Breast epithelium (tissue), 4 donors: ENCODE measurements around the gene SFXN5. TPM values are rescaled to one million over a fixed set of nuclear protein-coding genes. Genes with fewer than 3 reads are reported as not detected.

ENCODE experiments used
- DNase-seq, 2 donors: peaks; one replicate each; pipeline ENCODE4 v3.0.0-alpha.2; 2019; ENCODE audit warnings: low spot score in 2 of 2
- H3K27ac ChIP-seq, 2 donors: fragments of 200-600 bp; sonication (generic) in 1 of 2; one replicate each; pipeline ENCODE4 v1.5.1; 2016 to 2019; ENCODE audit warnings: mild to moderate bottlenecking in 1 of 2
- H3K27me3 ChIP-seq, 2 donors: fragments of 200-600 bp; sonication (generic) in 1 of 2; one replicate each; pipeline versions ENCODE4 v1.5.1 to v1.6.0; 2017 to 2019; ENCODE audit warnings: control low read depth in 1 of 2, mild to moderate bottlenecking in 1 of 2
- H3K36me3 ChIP-seq: fragments of 200-600 bp; one replicate; pipeline ENCODE4 v1.5.1; 2019
- H3K4me1 ChIP-seq, 2 donors: fragments of 200-600 bp; sonication (generic); one replicate each; pipeline ENCODE4 v1.5.1; 2016 to 2019; ENCODE audit warnings: control low read depth in 1 of 2
- H3K4me3 ChIP-seq, 3 donors: fragments of 200-600 bp; sonication (generic); 1 replicate in 2 of 3; 2 replicates in 1 of 3; pipeline ENCODE4 v1.5.1; 2016 to 2019; ENCODE audit warnings: mild to moderate bottlenecking in 3 of 3, moderate library complexity in 2 of 3
- H3K9me3 ChIP-seq, 2 donors: fragments of 200-600 bp; sonication (generic) in 1 of 2; one replicate each; pipeline ENCODE4 v1.5.1; 2016 to 2019; ENCODE audit warnings: control low read depth in 1 of 2
- CTCF ChIP-seq, 3 donors: fragments of 450-650 bp; IDR thresholded peaks; one replicate each; pipeline ENCODE4 v1.5.1; 2016 to 2017; ENCODE audit warnings: antibody characterized with exemption in 3 of 3, mild to moderate bottlenecking in 3 of 3, moderate library complexity in 3 of 3
- POLR2A ChIP-seq: fragments of 450-650 bp; IDR thresholded peaks from one replicate; pipeline ENCODE4 v1.6.1; 2016; ENCODE audit warnings: antibody characterized with exemption, mild to moderate bottlenecking, moderate library complexity
- POLR2AphosphoS5 ChIP-seq, 3 donors: sonication (generic); formaldehyde crosslinking; IDR thresholded peaks; one replicate each; pipeline ENCODE4 v1.6.1; 2017; ENCODE audit warnings: antibody characterized with exemption in 3 of 3
- intact Hi-C: fragments of 100-400 bp; cut with DNase I; formaldehyde crosslinking; loops from one replicate; pipeline ENCODE4 v1.15.1; 2023; ENCODE audit warnings: low total_unique reads
- total RNA-seq, 3 donors: library from RNA; depleted of rRNA; stranded (reverse); fragments of >200 nt; gene quantifications; one replicate each; pipeline ENCODE4 v1.1.0, GENCODE V29; 2016

Gene SFXN5
- total RNA-seq, 3 donors from 2014 or later: 6.7 to 19.6 (median 12.8) TPM

DNA sequence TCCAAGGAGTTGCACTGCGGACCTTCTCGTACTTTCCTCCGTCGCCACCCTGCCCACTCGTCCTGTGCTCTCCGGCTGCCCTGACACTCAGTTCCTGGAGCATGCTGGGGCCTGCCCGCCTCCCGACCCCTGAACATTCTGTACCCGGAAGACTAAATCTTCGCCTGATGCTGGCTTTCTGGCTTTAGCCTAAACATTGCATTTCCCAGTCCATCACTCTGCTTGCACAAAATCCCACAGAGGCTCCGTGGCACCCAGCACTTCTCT, 550 bp upstream of the SFXN5 start:
- H3K36me3 ChIP-seq: no peaks in the 10 kb centered on the region
- DNase-seq: peak in 1 of 2 donors; percentile 41
- H3K9me3 ChIP-seq: no peaks in the 10 kb centered on the region
- no peaks in the 10 kb centered on the region for H3K27me3 ChIP-seq
- no peak for TF ChIP-seq POLR2AphosphoS5 (IDR thresholded peaks at IDR 0.05)
- no peak for TF ChIP-seq POLR2A
- H3K4me1 ChIP-seq: peaks cover 0 to 9% of the 10 kb centered on the region in 2 donors
- peak overlapping the region; percentile 86 to 90 for H3K27ac ChIP-seq
- H3K4me3 ChIP-seq: peak overlapping the region; percentile 89 to 93 (median 92)
- intact Hi-C loops: no loop called here

DNA sequence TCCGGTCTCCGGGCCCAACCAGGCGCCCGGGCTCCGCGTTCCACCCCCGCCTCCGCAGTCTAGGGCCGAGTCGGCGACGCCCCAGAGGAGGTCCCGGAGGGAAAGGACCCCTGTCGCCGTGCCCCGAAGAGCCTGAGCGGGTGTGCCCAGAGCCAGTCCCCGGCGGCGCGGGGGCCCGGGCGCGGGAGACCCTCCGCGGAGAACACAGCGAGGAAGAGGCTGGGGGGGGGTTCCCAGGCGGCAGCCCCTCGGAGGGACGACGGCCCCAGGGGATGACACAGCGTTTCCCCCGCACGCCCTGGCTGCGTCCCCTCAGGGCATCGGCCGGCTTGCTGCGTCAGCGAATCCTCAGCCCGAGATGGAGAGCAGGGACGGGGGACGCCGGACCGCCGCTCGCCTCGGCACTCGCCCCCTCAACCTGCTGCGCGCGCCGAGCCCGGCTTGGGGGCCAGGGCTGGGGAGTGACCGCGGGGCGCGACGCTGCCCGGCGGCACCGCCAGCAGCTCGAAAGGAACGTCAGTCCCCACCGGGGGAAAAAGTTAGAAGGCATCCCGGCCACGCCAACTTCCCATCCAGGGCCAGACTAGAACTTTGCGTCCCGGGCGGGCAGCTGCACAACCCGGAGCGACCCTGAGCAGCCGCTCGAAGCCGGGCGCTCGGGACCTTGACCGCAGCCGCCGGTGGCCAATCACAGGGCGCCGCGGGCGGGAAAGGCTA, 711 bp downstream of the SFXN5 start:
- peak overlapping the region; percentile 89 to 93 (median 92) for H3K4me3 ChIP-seq
- no peaks in the 10 kb centered on the region for H3K36me3 ChIP-seq
- TF ChIP-seq POLR2AphosphoS5 (IDR thresholded peaks at IDR 0.05) (no peak), CTCF (IDR thresholded peaks at IDR 0.05) (no peak), POLR2A (no peak)
- peaks cover 0 to 9% of the 10 kb centered on the region in 2 donors for H3K4me1 ChIP-seq
- intact Hi-C loops: no loop called here
- peak overlapping the region; percentile 86 to 90 for H3K27ac ChIP-seq
- DNase-seq: no peak
- no peaks in the 10 kb centered on the region for H3K9me3 ChIP-seq
- H3K27me3 ChIP-seq: no peaks in the 10 kb centered on the region

DNA sequence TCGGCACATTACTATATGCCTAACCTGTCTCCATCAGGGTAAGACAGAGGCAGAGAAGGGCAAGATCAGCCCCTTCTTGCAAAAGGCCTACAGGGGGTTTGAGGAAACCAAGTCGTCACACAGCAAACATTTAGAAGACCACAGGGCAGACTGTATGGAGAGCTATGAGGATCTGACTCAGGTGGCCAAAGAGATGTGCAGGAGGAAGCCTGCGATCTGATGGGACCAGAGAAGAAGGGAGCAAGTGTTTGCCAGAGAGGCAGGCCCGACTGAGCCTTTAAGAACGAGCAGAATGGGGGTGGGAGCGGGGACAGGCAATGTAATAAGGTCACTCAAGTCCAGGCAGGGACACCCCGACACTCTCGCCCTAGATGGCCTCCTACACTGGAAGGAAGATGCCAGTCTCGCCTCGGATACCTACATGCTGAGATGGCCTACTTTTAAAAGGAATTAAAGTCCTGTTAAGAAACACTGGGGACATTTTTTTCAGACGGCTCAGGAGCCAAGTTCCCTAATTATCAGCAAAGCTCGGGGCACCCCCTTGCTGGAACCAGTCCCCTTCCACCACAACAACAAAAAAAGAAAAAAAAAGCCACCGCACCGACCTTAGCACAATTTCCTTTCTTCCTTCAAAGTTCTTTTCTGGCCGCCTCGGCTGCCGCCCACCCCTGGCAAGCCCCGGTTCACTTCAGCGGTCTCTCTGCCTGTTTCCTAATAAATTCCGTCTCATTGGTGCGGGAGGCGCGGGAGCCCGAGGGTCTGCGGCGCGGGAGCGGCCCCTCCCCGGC, 1.5 kb downstream of the SFXN5 start:
- Histone ChIP-seq H3K4me3 (peak overlapping the region; percentile 89 to 93 (median 92)), H3K27ac (peak overlapping the region; percentile 86 to 90), H3K27me3 (no peaks in the 10 kb centered on the region), H3K4me1 (peaks cover 0 to 9% of the 10 kb centered on the region in 2 donors), H3K36me3 (no peaks in the 10 kb centered on the region), H3K9me3 (no peaks in the 10 kb centered on the region)
- TF ChIP-seq POLR2A: no peak
- no peak for TF ChIP-seq CTCF (IDR thresholded peaks at IDR 0.05)
- no peak for TF ChIP-seq POLR2AphosphoS5 (IDR thresholded peaks at IDR 0.05)
- intact Hi-C loops: no loop called here
- no peak for DNase-seq

GRCh38 chr2:73069041-73069854, 2.3 kb downstream of the SFXN5 start:
- no peaks in the 10 kb centered on the region for H3K36me3 ChIP-seq
- intact Hi-C loops: no loop called here
- peaks cover 0 to 9% of the 10 kb centered on the region in 2 donors for H3K4me1 ChIP-seq
- no peak for TF ChIP-seq CTCF (IDR thresholded peaks at IDR 0.05)
- no peak for TF ChIP-seq POLR2A
- H3K4me3 ChIP-seq: peak overlapping the region in 2 of 3 donors; percentile 89 to 92
- H3K9me3 ChIP-seq: no peaks in the 10 kb centered on the region
- H3K27me3 ChIP-seq: no peaks in the 10 kb centered on the region
- no peak overlapping the region for H3K27ac ChIP-seq
- no peak for DNase-seq

DNA sequence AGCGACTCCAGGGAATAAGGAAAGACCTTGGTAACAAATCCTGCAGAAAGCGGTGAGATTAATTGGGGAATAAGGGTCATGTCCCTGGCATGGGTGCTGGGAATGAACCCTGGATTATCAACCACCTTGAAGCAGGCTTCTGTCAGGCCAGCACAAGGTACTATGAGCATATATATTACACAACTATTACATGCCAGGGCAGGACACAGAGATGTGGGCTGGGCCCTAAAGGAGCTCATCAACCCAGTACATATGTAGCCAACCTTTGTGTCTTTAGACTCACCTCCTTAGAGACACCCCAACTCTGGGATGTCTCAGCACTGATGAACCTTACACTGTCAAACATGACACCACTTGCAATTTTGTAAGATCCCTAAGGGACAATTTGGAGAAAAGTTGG, 3.4 kb downstream of the SFXN5 start:
- Histone ChIP-seq H3K9me3 (no peaks in the 10 kb centered on the region), H3K4me1 (peaks cover 0 to 9% of the 10 kb centered on the region in 2 donors), H3K27ac (no peak overlapping the region), H3K36me3 (no peaks in the 10 kb centered on the region), H3K4me3 (no peak overlapping the region), H3K27me3 (no peaks in the 10 kb centered on the region)
- TF ChIP-seq CTCF (IDR thresholded peaks at IDR 0.05): no peak
- TF ChIP-seq POLR2AphosphoS5 (IDR thresholded peaks at IDR 0.05): no peak
- no peak for TF ChIP-seq POLR2A
- DNase-seq: no peak
- intact Hi-C loops: no loop called here
